HG03064 (cell line): ENCODE results near the gene RALGAPB.
"Not testable (repeated sequence)": the region's sequence is repeated elsewhere in the genome, so short reads cannot be mapped to it uniquely, and the experiment has no call there.

Experiments
- ATAC-seq: cut with Tn5 transposase; IDR thresholded peaks from one replicate; pipeline ENCODE4 v1.9.1; 2021; ENCODE audit warnings: low read depth; ENCODE audit not compliant: unreplicated experiment

The RALGAPB gene

GRCh38 chr20:38472513-38473366 is at the start of gene RALGAPB:
TSS of gene RALGAPB (plus strand) at chr20:38472843. CDS start at chr20:38488433, 15,590 bp downstream.
- ATAC-seq, result peak; percentile 84

- ATAC-seq, result no peak
Measured at GRCh38 chr20:38423541-38423940, 49.1 kb upstream of the RALGAPB start.

DNA sequence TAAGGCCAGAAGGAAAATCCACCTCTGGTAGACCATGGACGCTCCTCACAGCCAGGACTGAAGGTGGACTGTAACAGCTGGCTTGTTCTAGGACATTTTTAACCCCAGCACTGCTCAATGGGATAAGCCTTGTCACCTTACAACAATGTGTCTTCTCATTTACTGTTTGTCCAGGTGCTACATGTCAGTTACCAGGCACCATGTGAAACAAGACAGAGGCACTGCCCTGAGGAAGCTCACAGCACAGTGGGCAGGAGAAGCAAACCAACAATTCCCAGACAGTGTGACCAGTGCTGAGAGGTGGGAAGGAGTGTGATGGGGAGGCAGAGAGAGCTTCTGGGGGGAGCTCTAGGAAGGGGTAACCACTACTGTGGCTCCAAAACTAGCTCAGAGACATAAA is 48.2 kb upstream of the RALGAPB start:
- ATAC-seq, result no peak

DNA sequence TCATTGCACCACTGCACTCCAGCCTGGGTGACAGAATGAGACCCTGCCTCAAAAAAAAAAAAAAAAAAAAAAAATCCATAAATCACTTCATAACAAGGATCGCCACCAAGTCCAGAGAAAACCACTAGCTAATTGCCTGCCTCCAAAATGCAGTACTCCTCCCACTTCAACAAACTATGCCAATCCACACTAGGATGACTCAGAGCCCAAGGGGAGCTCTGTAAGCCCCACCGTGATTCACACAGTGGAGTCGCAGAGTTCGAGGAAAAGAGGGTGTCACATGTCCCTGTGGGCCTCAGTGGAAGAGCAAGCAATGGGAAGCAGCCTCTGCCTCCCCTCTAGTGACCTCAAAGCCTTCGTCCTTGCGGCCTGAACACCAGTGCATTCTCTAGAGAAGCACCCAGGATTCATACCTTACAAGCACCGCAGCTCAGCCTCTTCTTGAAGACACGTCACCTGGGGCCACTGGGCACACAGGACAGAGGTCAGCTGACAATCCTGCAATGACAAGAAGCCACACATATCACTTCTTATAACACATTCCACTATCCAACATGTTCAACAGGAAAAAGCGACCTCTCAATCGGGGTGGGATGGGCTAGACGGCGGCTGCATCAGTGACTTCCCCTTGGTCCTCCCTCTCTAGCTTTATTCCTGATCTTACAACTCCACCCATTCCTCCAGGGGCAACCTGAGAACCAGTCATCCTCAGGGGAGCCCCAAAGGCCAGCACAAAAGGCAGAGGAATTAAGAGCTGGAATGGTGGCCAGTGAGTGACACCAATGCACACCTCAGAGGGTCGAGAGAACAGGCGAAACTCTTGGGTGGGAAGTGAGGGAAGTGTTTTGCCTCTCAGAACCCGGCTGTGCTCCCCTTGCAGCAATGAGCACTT is 46.4 kb upstream of the RALGAPB start:
- ATAC-seq, result no peak

DNA sequence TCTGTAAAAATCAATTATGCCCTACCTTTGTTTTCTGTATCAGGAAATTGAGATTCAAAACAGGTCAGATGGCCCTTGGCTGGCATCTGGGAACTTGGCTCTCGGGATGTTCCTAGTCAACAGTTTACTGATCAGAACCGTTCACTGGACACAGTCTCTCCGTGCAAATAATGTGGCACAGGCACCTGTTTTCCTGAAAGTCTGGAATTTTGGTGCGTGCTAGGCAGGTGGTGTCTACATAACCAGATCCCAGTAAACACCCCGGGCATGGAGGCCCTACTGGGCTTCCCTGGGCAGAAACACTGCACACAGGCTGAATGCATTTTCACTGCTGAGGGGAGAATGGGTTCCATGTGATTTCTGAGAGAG is 45.0 kb upstream of the RALGAPB start:
- no peak for ATAC-seq

DNA sequence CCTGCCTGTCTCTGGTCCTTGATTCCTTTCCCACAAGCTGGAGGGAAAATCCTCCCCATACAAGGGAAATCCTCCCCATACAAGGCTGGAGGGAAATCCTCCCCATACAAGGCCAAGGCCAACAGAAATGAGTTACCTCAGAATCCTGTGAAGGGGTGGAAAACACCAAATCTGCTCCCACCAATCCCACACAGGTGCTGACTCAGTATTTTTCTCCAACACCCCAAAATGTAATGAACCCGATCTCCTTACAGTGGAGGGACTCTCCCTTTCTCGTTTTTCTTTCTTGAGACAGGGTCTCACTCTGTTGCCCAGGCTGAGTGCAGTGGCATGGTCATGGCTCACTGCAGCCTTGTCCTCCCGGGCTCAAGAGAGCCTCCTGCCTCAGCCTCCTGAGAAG is 43.8 kb upstream of the RALGAPB start:
- no peak for ATAC-seq

DNA sequence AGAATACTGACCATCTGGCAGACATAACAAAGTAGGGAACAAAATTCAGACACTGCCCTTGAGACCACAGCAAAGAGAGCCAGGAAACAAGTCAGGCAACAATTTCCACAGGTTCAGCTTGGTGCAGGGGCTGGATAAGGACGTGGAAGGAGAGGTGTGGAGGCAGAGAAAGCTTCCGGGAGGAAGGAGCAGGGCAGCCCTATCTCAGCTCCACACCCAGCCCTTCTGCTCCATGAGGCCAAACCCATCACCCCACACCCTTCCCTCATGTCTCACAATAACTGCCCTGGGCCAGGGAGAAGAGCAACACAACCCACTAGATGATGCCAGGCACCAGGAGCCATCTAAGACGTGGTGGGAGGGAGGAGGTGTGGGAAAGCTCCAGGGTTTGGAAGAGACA is 43.3 kb upstream of the RALGAPB start:
- no peak for ATAC-seq

DNA sequence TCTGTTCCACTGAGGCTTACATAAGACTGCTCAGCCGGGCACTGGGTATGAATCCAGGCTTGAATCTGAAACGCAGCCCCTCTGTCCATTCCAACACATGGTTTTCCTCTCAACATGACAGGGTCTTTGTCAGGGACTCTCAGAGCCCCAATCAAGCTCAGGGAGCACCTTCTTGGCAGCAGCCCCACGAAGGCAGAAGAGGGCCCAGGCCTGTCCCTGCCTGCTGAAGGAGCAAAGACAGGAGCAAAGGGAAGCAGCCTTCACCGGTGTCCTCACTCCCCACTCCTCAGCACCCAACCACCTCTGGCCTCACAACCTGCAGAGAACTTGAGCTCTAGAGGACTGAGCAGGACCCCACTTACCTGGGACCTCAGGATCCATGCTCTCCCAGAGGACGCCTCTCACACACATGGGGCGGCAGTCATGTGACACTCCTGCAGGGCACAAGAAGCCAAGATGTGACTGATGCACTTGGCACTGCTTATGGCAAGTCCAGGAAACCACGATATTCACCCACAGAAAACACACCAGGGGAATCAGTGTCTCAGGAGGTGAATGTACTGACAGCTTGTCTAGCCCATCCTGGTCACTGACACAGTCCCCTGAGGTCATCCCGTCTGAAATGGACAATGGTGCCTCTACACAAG is 41.8 kb upstream of the RALGAPB start:
- ATAC-seq, result no peak

- no peak for ATAC-seq
Measured at GRCh38 chr20:38432292-38432691, 40.4 kb upstream of the RALGAPB start.

DNA sequence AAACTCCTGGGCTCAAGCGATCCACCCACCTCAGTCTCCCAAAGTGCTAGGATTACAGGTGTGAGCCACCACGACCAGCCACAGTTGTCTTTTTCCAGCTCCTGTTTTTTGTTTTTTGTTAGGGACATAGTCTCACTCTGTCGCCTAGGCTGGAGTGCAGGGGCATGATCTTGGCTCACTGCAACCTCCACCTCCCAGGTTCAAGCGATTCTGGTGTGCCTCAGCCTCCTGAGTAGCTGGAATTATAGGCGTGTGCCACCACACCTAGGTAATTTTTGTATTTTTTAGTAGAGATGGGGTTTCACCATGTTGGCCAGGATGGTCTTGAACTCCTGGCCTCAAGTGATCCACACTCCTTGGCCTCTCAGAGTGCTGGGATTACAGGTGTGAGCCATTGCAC is 39.8 kb upstream of the RALGAPB start:
- ATAC-seq, result not testable (repeated sequence)

DNA sequence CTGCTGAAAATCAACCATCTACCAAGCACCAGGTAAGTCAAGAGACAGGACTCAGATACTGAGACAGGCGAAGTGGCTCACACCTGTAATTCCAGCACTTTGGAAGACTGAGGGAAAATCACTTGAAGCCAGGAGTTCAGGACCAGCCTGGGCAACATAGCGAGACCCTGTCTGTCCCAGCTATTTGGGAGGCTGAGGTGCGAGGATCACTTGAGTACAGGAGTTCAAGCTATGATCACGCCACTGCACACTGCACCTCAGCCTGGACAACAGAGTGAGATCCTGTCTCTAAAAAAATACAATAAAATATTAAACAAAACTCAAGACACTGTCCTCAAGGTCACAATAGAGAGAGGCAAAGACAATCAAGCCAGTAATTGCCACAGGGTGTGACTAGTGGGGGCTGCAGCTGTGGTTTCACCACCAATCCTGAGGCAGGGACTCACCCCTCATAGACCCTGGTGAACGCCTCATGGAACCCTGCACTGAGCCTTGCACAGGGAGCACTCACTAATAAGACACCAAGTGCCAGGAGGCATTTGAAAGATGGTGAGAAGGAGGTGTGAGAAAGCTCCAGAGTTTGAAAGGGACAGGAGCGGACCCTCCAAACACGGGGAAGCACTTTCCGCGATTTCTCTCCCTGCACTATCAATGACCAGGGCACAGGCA is 39.2 kb upstream of the RALGAPB start:
- ATAC-seq, result no peak

DNA sequence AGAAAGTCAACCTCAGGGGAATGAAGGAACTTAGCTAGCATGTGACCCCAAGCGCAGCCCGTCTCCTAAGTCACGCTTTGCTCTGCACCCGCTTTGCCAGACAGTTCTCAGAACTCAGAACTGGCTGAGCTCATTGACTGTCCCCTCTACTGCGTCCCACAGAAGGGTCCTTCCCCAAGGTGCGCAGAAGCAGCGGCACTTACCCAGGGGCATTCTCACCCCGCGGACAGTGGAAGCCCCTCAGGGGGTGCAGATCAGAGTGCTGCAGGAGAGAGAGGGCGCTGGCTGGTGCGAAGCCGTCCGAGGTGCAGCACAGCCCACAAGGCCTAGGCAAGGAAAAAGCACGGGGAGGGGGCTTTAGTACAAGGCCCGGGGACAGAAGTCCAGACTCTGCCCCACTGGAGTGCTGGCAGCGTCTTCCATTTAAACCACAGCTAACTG is 38.3 kb upstream of the RALGAPB start:
- no peak for ATAC-seq

DNA sequence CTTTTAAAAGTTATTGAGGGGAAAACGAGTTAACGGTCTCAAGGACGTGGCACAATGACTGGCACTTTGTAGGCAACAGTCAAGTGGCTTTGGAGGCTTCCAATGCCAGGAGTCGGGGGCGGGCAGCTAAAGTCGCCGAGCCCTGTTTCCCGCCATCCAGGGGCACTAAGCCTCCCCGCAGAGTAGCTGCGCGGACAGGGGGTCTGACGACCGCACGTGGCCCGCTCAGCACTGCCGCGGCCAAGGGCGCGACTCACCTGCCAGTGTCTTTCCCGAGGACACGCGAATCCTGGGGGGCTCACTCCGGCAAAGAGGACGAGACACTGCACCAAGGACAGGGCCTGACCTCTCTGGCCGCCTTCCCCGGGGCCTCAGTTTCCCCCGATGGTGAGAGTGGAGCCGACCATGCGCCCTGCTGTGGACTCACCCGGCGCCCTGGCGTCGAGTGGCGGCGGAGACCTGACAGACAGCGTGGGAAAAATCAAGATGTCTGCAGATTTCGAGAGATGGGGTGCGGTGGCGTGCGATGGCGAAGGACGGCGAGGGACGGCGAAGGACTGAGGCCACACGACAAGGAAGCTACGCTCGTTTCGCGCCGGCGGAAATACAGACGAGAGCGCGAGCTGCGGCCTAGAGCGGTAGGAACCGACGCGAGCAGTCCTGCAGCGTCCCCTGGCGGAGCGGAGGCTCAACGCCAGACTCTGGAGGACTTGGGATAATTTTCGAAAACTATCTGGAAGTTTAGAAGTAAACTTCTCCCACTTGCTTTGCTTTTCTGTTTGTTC is 37.7 kb upstream of the RALGAPB start, which contains the start of gene SNHG17:
TSS of gene SNHG17 (minus strand) at position 559 of the 785 bp plus-strand sequence.
- ATAC-seq, result peak; percentile 59

DNA sequence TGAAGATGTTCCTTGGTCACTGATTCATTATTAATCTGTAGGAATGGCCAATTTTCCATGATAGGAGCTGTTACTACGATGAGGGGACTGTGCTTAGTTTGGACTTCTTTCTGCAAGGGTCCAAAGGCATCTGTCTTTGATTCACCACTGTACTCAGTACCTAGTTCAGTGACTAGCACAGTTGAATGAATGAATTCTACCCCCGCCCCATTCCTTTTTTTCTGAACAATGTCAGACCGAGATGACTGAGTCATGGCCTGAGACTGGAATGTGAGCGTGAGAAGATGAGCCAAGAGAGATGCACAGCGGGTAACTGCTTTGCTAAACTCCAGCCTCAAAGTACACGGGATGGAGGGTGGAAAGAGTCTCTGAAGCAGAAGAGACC is 37.1 kb upstream of the RALGAPB start:
- ATAC-seq, result no peak

DNA sequence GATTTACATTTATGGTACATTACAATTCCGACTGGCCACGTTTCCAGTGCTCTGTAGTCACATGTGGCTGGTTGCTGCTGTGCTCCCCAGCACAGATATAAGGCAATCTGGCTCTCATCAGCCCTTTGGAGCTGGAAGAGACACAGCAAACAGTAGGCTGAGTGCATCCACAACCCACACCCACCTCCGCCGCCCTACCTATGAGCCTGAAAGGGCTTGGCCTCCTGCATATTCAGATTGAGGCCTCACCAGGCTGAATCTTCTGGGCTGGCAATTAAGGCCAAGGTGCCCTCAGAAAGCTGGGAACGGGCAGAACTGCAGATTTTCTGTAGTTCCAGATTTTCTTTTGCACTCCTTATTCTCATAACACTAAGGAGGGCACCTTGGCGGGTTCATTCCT is 34.8 kb upstream of the RALGAPB start:
- ATAC-seq, result no peak

GRCh38 chr20:38441110-38441509 is 31.5 kb upstream of the RALGAPB start:
- ATAC-seq, result not testable (repeated sequence)

GRCh38 chr20:38441916-38442315 is 30.7 kb upstream of the RALGAPB start:
- no peak for ATAC-seq

DNA sequence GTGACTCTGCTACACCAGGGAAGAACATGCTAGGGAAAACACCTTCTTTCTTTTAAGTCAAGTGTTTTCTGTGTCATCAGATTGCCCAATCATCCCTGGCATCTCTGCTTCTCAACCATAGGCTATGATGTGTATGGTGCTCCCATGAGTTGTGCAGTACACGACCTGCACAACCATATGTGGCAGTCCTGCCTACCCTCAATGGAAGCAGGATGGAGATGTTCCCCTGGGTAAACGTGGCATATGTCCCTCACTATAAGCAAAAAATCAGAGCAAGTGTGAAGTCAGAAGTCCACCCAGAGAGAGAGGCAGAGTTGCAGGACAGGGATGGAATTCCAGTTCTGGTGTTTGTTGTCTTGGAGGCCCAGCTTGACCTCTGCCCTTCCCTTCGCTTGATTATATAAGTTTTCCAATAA is 27.3 kb upstream of the RALGAPB start:
- ATAC-seq, result no peak

GRCh38 chr20:38445901-38446425 is 26.7 kb upstream of the RALGAPB start:
- no peak for ATAC-seq
